ENCODE results near the gene TXNDC16.

GRCh38 chr14:52552063-52552988, at the start of gene TXNDC16, which contains the start of gene GPR137C:
- TF ChIP-seq CTCF (IDR thresholded peaks at IDR 0.05) = peak in 1 of 6 experiments; percentile 5
- peak in 3 of 4 donors; percentile 86 to 96 (median 95) for TF ChIP-seq POLR2A (IDR thresholded peaks at IDR 0.05)
